ENCODE measurements around the gene OR2C3. TPM values are rescaled to one million over a fixed set of nuclear protein-coding genes. Genes with fewer than 3 reads are reported as not detected.
A peak's percentile ranks its signal among the peaks of the same experiment; 100 is the strongest.
"Not testable (repeated sequence)": the region's sequence is repeated elsewhere in the genome, so short reads cannot be mapped to it uniquely, and the experiment has no call there.

Gene OR2C3
- total RNA-seq, 8 experiments from 2014 or later = 0.04 to 0.38 (median 0.09) TPM; not detected in 3

DNA sequence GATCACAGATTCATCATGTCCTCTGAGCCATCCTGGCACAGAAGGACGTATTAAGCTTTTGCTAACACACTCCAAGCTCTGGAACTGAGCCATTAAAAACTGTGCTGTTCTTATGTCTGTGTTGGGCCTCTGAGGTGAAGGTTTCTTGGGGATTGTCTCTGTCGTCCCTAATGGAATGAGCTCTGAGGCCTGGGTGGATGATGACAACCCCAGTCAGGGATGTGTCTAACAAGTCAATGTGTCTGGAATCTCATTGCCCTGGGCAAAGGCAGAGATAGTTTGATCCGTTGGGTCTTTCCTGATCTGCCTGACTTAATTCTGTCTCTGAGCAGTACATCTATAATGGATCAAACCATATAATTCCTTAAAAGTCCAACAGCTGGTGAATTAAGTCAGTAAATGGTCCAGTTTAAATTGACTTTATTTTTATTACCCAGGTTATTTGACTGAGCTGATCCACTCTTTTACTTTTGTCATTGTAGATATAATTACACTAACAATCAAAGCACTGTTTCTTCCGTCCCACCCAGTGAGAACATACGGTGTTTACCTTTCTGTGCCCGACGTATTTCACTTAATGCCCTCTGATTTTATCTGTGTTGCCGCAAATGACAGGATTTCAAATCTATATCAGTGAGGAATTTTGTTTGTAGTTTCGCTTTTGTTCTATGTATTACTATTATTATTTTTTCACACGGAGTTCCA, 39.5 kb downstream of the OR2C3 start:
- no peak overlapping the region for H3K4me3 ChIP-seq
- WGBS, 10 experiments = 17 to 94% (median 82%) methylated on average over 3 to 10 of the region's 10 CpGs
- in situ Hi-C loops (cut with MboI; ENCODE audit: low pct_unique_long_range_greater_than_20kb in 2 of 9, low sequenced_read_pairs in 9 of 9, unreplicated experiment in 9 of 9) = loop anchor here in 2 of 9 experiments (25.0 kb wide), 1 partner anchor 109 kb away; no protein-coding TSS in a partner anchor
- no peak for ATAC-seq (replicated peaks in 6 of 8)
- H3K4me1 ChIP-seq (replicated peaks in 1 of 2) = no peaks in the 10 kb centered on the region
- no peak overlapping the region for H3K27ac ChIP-seq

GRCh38 chr1:247494767-247495166, 41.5 kb downstream of the OR2C3 start:
- Histone ChIP-seq H3K4me1 (replicated peaks in 1 of 2) (no peaks in the 10 kb centered on the region), H3K27ac (no peak overlapping the region), H3K4me3 (no peak overlapping the region)
- no peak for ATAC-seq (replicated peaks in 6 of 8)
- 0 to 80% (median 67%) methylated on average over 1 to 2 of the region's 2 CpGs; no CpG with 5 or more reads in 3 of the 10 experiments for WGBS, 10 experiments
- in situ Hi-C loops (cut with MboI; ENCODE audit: low pct_unique_long_range_greater_than_20kb in 2 of 9, low sequenced_read_pairs in 9 of 9, unreplicated experiment in 9 of 9) = loop anchor here in 2 of 9 experiments (25.0 kb wide), 1 partner anchor 107 kb away; no protein-coding TSS in a partner anchor

DNA sequence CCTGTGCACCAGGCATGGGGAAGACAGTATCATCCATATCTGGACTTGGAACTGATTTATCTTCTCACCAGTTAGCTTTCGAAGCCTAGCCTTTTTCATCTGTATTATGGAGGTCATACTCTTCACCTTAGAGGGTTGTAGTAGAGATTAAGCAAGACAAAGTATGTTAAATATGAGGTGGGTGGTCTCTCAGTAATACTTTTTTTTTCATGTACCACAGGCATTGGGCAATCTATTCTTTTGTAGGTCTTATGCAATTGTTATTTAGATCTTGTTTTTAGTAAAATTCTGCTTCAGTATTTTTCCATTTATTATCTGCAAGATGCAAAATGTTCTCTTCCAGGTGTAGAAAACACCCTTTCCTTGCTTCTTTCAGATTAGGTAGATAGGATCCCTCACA, 43.1 kb downstream of the OR2C3 start:
- Histone ChIP-seq H3K4me1 (replicated peaks in 1 of 2) (no peaks in the 10 kb centered on the region), H3K4me3 (no peak overlapping the region), H3K27ac (no peak overlapping the region)
- ATAC-seq (replicated peaks in 6 of 8) = no peak
- WGBS, 10 experiments = 0 to 83% (median 67%) methylated on average over 1 of the region's 1 CpG; no CpG with 5 or more reads in 5 of the 10 experiments
- in situ Hi-C loops (cut with MboI; ENCODE audit: low pct_unique_long_range_greater_than_20kb in 2 of 9, low sequenced_read_pairs in 9 of 9, unreplicated experiment in 9 of 9) = loop anchor here in 2 of 9 experiments (25.0 kb wide), 1 partner anchor 106 kb away; no protein-coding TSS in a partner anchor

DNA sequence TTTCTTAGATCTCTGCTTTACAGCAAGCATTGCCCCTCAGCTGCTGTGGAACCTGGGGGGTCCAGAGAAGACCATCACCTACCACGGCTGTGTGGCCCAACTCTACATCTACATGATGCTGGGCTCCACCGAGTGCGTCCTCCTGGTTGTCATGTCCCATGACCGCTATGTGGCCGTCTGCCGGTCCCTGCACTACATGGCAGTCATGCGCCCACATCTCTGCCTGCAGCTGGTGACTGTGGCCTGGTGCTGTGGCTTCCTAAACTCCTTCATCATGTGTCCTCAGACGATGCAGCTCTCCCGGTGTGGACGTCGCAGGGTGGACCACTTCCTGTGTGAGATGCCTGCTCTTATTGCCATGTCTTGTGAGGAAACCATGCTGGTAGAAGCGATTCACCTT, 44.9 kb downstream of the OR2C3 start:
- no peak for ATAC-seq (replicated peaks in 6 of 8)
- WGBS, 10 experiments = 67 to 95% (median 83%) methylated on average over 2 to 7 of the region's 12 CpGs; no CpG with 5 or more reads in 5 of the 10 experiments
- Histone ChIP-seq H3K4me3 (no peak overlapping the region), H3K4me1 (replicated peaks in 1 of 2) (no peaks in the 10 kb centered on the region), H3K27ac (no peak overlapping the region)
- in situ Hi-C loops (cut with MboI; ENCODE audit: low pct_unique_long_range_greater_than_20kb in 2 of 9, low sequenced_read_pairs in 9 of 9, unreplicated experiment in 9 of 9) = loop anchor here in 2 of 9 experiments (25.0 kb wide), 1 partner anchor 104 kb away; no protein-coding TSS in a partner anchor

- in situ Hi-C loops (cut with MboI; ENCODE audit: low pct_unique_long_range_greater_than_20kb in 2 of 9, low sequenced_read_pairs in 9 of 9, unreplicated experiment in 9 of 9) = loop anchor here in 2 of 9 experiments (25.0 kb wide), 1 partner anchor 100 kb away; no protein-coding TSS in a partner anchor
- H3K27ac ChIP-seq = no peak overlapping the region
- peak; percentile 60 to 90 (median 74) for ATAC-seq (replicated peaks in 6 of 8)
Observed at GRCh38 chr1:247487057-247487456, 49.2 kb downstream of the OR2C3 start.

GRCh38 chr1:247482747-247483146, 53.5 kb downstream of the OR2C3 start:
- 0 to 100% (median 35%) methylated on average over 1 of the region's 1 CpG; no CpG with 5 or more reads in 2 of the 10 experiments for whole genome bisulfite sequencing, 10 experiments
- H3K27ac ChIP-seq = no peak overlapping the region
- H3K4me1 ChIP-seq (replicated peaks in 1 of 2) = no peaks in the 10 kb centered on the region
- in situ Hi-C loops (cut with MboI; ENCODE audit: low pct_unique_long_range_greater_than_20kb in 2 of 9, low sequenced_read_pairs in 9 of 9, unreplicated experiment in 9 of 9) = loop anchor here in 2 of 9 experiments (25.0 kb wide), 1 partner anchor 95 kb away; no protein-coding TSS in a partner anchor
- H3K4me3 ChIP-seq = no peak overlapping the region
- ATAC-seq (replicated peaks in 6 of 8) = peak in 3 of 8 experiments; percentile 61 to 82 (median 76)

More at GRCh38 chr1:247487057-247487456, 49.2 kb downstream of the OR2C3 start:
- no peaks in the 10 kb centered on the region for H3K4me1 ChIP-seq (replicated peaks in 1 of 2)
- no peak overlapping the region for H3K4me3 ChIP-seq

DNA sequence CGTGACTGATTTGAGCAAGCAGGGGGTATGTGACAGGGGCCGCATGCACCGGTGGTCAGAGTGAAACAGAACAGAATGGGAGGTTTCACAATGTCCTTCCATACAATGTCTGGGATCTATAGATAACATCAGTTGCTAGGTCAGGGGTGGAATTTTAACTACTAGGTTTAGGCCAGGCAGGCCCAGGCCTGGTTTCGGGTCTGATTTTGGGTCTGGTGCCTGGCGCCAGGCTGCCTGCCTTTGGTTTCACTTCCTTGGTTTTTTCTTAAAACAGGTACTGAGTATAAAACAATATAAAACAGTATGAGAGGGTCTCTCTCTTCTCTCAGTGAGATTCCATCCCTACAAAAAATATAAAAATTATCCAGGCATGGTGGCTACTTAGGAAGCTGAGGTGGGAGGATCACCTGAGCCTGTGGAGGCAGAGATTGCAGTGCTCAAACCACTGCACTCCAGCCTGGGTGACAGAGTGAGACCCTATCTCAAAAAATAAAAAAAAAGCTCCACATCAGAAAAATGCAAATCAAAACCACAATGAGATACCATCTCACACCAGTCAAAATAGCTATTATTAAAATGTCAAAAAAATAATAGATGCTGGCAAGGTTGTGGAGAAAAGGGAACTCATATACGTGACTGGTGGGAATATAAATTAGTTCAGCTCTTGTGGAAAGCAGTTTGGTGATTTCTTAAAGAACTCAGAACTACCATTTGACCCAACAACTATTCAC, 59.7 kb downstream of the OR2C3 start:
- ATAC-seq (replicated peaks in 6 of 8); H3K4me1 ChIP-seq (replicated peaks in 1 of 2); H3K4me3 ChIP-seq; H3K27ac ChIP-seq: not testable (repeated sequence)
- in situ Hi-C loops (cut with MboI; ENCODE audit: low pct_unique_long_range_greater_than_20kb in 2 of 9, low sequenced_read_pairs in 9 of 9, unreplicated experiment in 9 of 9) = loop anchor here in 2 of 9 experiments (25.0 kb wide), 1 partner anchor 89 kb away; no protein-coding TSS in a partner anchor
- 0 to 100% (median 65%) methylated on average over 2 to 6 of the region's 6 CpGs for WGBS, 10 experiments

DNA sequence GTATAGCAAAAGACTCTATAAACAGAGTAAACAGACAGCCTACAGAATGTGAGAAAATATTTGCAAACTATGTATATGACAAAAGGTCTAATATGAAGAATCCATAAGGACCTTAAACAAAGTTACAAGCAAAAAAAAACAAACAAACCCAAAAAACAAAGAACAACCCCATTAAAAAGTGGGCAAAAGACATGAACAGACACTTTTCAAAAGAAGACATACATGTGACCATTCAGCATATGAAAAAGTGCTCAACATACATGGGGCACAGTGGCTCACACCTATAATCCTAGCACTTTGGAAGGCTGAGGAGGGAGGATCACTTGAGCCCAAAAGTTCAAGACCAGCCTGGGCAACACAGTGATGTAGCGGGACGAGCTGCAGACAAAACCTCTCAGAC, 60.4 kb downstream of the OR2C3 start:
- WGBS, 10 experiments = 24 to 100% (median 74%) methylated on average over 2 of the region's 2 CpGs; no CpG with 5 or more reads in 4 of the 10 experiments
- no peaks in the 10 kb centered on the region for H3K4me1 ChIP-seq (replicated peaks in 1 of 2)
- no peak overlapping the region for H3K4me3 ChIP-seq
- ATAC-seq (replicated peaks in 6 of 8) = no peak
- in situ Hi-C loops (cut with MboI; ENCODE audit: low pct_unique_long_range_greater_than_20kb in 2 of 9, low sequenced_read_pairs in 9 of 9, unreplicated experiment in 9 of 9) = loop anchor here in 2 of 9 experiments (25.0 kb wide), 1 partner anchor 88 kb away; no protein-coding TSS in a partner anchor
- no peak overlapping the region for H3K27ac ChIP-seq

Other genes starting within 250 kb of the OR2C3 start
- 10 to 100 TPM in 7 of 8 experiments, 1 to 10 TPM in 1; 7.1 to 44.4 (median 31.4) TPM for gene ZNF496, start 204.6 kb downstream of the OR2C3 start, total RNA-seq
- under 1 TPM in 6 of 8 experiments, not detected in 2; 0.20 to 0.81 (median 0.41) TPM for gene NLRP3, start 120.3 kb downstream of the OR2C3 start, total RNA-seq
- gene OR2B11, start 78.3 kb downstream of the OR2C3 start, total RNA-seq = under 1 TPM in 5 of 8 experiments, not detected in 3; 0.14 to 0.76 (median 0.31) TPM
- gene GCSAML, start 12.7 kb upstream of the OR2C3 start, total RNA-seq = under 1 TPM in 4 of 8 experiments, not detected in 4; 0.14 to 0.25 (median 0.21) TPM
- gene OR2G2, start 51.9 kb upstream of the OR2C3 start, total RNA-seq = 1 to 10 TPM in 1 of 8 experiments, under 1 TPM in 1, not detected in 6; 0.21 to 1.0 TPM
- gene OR2G3, start 69.1 kb upstream of the OR2C3 start, total RNA-seq = under 1 TPM in 2 of 8 experiments, not detected in 6; 0.61 to 0.76 TPM
- under 1 TPM in 5 of 8 experiments, not detected in 3; 0.04 to 0.71 (median 0.18) TPM for gene OR13G1, start 143.3 kb upstream of the OR2C3 start, total RNA-seq
- under 1 TPM in 3 of 8 experiments, not detected in 5; 0.09 to 0.31 (median 0.28) TPM for gene OR6F1, start 180.2 kb upstream of the OR2C3 start, total RNA-seq
- not detected for gene OR14K1, start 202.2 kb upstream of the OR2C3 start, total RNA-seq
- gene OR14A2, start 211.7 kb upstream of the OR2C3 start, total RNA-seq = not detected
- gene OR1C1, start 224.1 kb upstream of the OR2C3 start, total RNA-seq = 1 to 10 TPM in 1 of 8 experiments, under 1 TPM in 5, not detected in 2; 0.07 to 1.3 (median 0.20) TPM